Measurements from ENCODE around the gene LRRK2.
A peak's percentile ranks its signal among the peaks of the same experiment; 100 is the strongest.

GRCh38 chr12:40192704-40193255 lies 32.0 kb upstream of the LRRK2 start:
- peak; percentile 13 to 61; a peak in 2 of 4 replicates for TF ChIP-seq EP300 (IDR thresholded peaks at IDR 0.05; ENCODE audit: borderline replicate concordance in 1 of 2, control insufficient read depth in 1 of 2, low read depth in 2 of 2, low read length in 2 of 2)
- TF ChIP-seq ZNF274 (IDR thresholded peaks at IDR 0.05; ENCODE audit: insufficient read depth, insufficient read length): no peak
- no peak for TF ChIP-seq RFX5 (IDR thresholded peaks at IDR 0.05; ENCODE audit: low read depth, low read length)
- TF ChIP-seq, protein P1, sequence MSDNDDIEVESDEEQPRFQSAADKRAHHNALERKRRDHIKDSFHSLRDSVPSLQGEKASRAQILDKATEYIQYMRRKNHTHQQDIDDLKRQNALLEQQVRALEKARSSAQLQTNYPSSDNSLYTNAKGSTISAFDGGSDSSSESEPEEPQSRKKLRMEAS (IDR thresholded peaks at IDR 0.05; ENCODE audit: low read depth, low read length): no peak
- TF ChIP-seq TAF1 (IDR thresholded peaks at IDR 0.05; ENCODE audit: borderline replicate concordance, low read depth, low read length): no peak
- no peak for TF ChIP-seq EZH2 (IDR thresholded peaks at IDR 0.05; ENCODE audit: borderline replicate concordance, control insufficient read depth, low read depth, low read length)
- no peak for TF ChIP-seq RBBP5 (conservative IDR thresholded peaks at IDR 0.05)
- TF ChIP-seq SREBF2 (IDR thresholded peaks at IDR 0.05; ENCODE audit: low read length): no peak
- TF ChIP-seq CREB1 (IDR thresholded peaks at IDR 0.05; ENCODE audit: low read depth): 0 out of 2 replicates have a peak, but pooled peaks have one; percentile 55
- TF ChIP-seq BHLHE40 (IDR thresholded peaks at IDR 0.05; ENCODE audit: borderline replicate concordance in 1 of 2, low read depth in 2 of 2, low read length in 1 of 2): peak; percentile 23 to 44; a peak in 1 of 4 replicates
